CD4-positive, alpha-beta T cell (primary cell): Measurements from ENCODE around the gene LRRC75B. TPM values are rescaled to one million over a fixed set of nuclear protein-coding genes. Genes with fewer than 3 reads are reported as not detected.

Experiments used
- ATAC-seq: fragments of 200-7000 bp; cut with Tn5 transposase; one replicate; pipeline ENCODE4 v1.10.0; 2022; ENCODE audit warnings: mild to moderate bottlenecking; ENCODE audit not compliant: poor library complexity
- CTCF ChIA-PET: fragments of 350-600 bp; sonication (Branson Sonifier 250); formaldehyde crosslinking; loops from one replicate; lab custom pipeline; 2021; ENCODE audit warnings: antibody characterized with exemption, inconsistent platforms; lab: Charles Lee
- POLR2A ChIA-PET: fragments of 350-600 bp; sonication (Branson Sonifier 250); formaldehyde crosslinking; loops from one replicate; lab custom pipeline; 2021; ENCODE audit warnings: antibody characterized with exemption, inconsistent platforms; lab: Charles Lee
- DNase-seq, 14 experiments: peaks; one replicate each; pipeline ENCODE4 v3.0.0-alpha.2; 2013 to 2020; ENCODE audit warnings: mixed read lengths in 2 of 14
- H3K27ac ChIP-seq, 2 donors: one replicate each; pipeline versions ENCODE4 v1.5.1 to v1.7.0; 2013; ENCODE audit warnings: low read length in 2 of 2, low read depth in 1 of 2, mild to moderate bottlenecking in 1 of 2
- H3K27me3 ChIP-seq, 2 experiments: 1 replicate in 1 of 2; 2 replicates in 1 of 2; pipeline versions ENCODE4 v1.6.1 to v1.7.0; 2013; ENCODE audit warnings: low read length in 2 of 2, control low read depth in 1 of 2, mild to moderate bottlenecking in 1 of 2, moderate library complexity in 1 of 2; ENCODE audit not compliant: insufficient read depth in 2 of 2, control insufficient read depth in 1 of 2
- H3K36me3 ChIP-seq: one replicate; pipeline ENCODE4 v1.6.1; 2013; ENCODE audit warnings: low read length, control low read depth; ENCODE audit not compliant: insufficient read depth
- H3K4me1 ChIP-seq: one replicate; pipeline ENCODE4 v1.6.1; 2013; ENCODE audit warnings: low read length, control low read depth; ENCODE audit not compliant: insufficient read depth
- H3K4me3 ChIP-seq: one replicate; pipeline ENCODE4 v1.5.1; 2013; ENCODE audit warnings: mild to moderate bottlenecking, low read length, moderate library complexity
- H3K9me3 ChIP-seq, 2 experiments: 1 replicate in 1 of 2; 2 replicates in 1 of 2; pipeline versions ENCODE4 v1.6.1 to v1.7.0; 2013; ENCODE audit warnings: low read length in 2 of 2, mild to moderate bottlenecking in 2 of 2, control low read depth in 1 of 2, moderate library complexity in 1 of 2; ENCODE audit not compliant: control insufficient read depth in 1 of 2, insufficient read depth in 1 of 2
- H3K27ac Mint-ChIP-seq: one replicate; pipeline ENCODE4 v1.8.0; 2020; ENCODE audit warnings: mixed read lengths
- H3K27me3 Mint-ChIP-seq: one replicate; pipeline ENCODE4 v1.8.0; 2021; ENCODE audit warnings: mixed read lengths
- H3K36me3 Mint-ChIP-seq: one replicate; pipeline ENCODE4 v1.8.0; 2021; ENCODE audit warnings: low read depth, mixed read lengths
- H3K4me1 Mint-ChIP-seq: one replicate; pipeline ENCODE4 v1.8.0; 2021; ENCODE audit warnings: low read depth, mixed read lengths
- H3K4me3 Mint-ChIP-seq: one replicate; pipeline ENCODE4 v1.8.0; 2020; ENCODE audit warnings: mild to moderate bottlenecking, mixed read lengths
- H3K9me3 Mint-ChIP-seq: one replicate; pipeline ENCODE4 v1.8.0; 2020; ENCODE audit warnings: mixed read lengths
- CTCF ChIP-seq: fragments of 200-600 bp; IDR thresholded peaks from one replicate; pipeline ENCODE4 v1.8.0; 2022; ENCODE audit warnings: antibody characterized with exemption, mild to moderate bottlenecking
- intact Hi-C, 2 experiments: fragments of 100-400 bp; cut with DNase I in 1 of 2; cut with micrococcal nuclease in 1 of 2; formaldehyde crosslinking; loops; one replicate each; pipeline versions ENCODE4 v1.15.1 to v1.9.0; 2023 to 2025; cut with DNase I, micrococcal nuclease
- total RNA-seq, 174 experiments: library from RNA in 2 of 174; stranded (reverse) in 2 of 174; gene quantifications; one replicate each; pipeline ENCODE4 v1.2.3 and lab custom pipeline; 2021 to 2026

LRRC75B gene
- total RNA-seq, 2 experiments from 2014 or later = not detected

GRCh38 chr22:24583221-24584165 lies 9.4 kb downstream of the LRRC75B start:
- TF ChIP-seq CTCF = no peak
- CTCF ChIA-PET = no interaction called here

GRCh38 chr22:24582056-24582814 lies 10.6 kb downstream of the LRRC75B start:
- no peaks in the 10 kb centered on the region for H3K9me3 ChIP-seq
- no peak overlapping the region for H3K4me3 Mint-ChIP-seq
- POLR2A ChIA-PET = no interaction called here
- H3K36me3 ChIP-seq = no peaks in the 10 kb centered on the region
- H3K27ac ChIP-seq = no peak overlapping the region
- CTCF ChIA-PET = no interaction called here
- H3K4me1 Mint-ChIP-seq = no peaks in the 10 kb centered on the region
- H3K27me3 ChIP-seq = no peaks in the 10 kb centered on the region
- no peaks in the 10 kb centered on the region for H3K27me3 Mint-ChIP-seq
- ATAC-seq (no peak), DNase-seq (no peak)
- H3K4me3 ChIP-seq = no peak overlapping the region
- intact Hi-C loops = no loop called here
- no peaks in the 10 kb centered on the region for H3K4me1 ChIP-seq
- no peaks in the 10 kb centered on the region for H3K9me3 Mint-ChIP-seq
- H3K27ac Mint-ChIP-seq = no peak overlapping the region
- H3K36me3 Mint-ChIP-seq = peaks cover 3% of the 10 kb centered on the region
- no peak for TF ChIP-seq CTCF

More at GRCh38 chr22:24583221-24584165, 9.4 kb downstream of the LRRC75B start:
- no peaks in the 10 kb centered on the region for H3K27me3 ChIP-seq
- Mint-ChIP-seq H3K4me3 (no peak overlapping the region), H3K9me3 (no peaks in the 10 kb centered on the region), H3K4me1 (no peaks in the 10 kb centered on the region), H3K27me3 (no peaks in the 10 kb centered on the region), H3K27ac (no peak overlapping the region), H3K36me3 (no peaks in the 10 kb centered on the region)
- ATAC-seq = no peak
- H3K36me3 ChIP-seq = no peaks in the 10 kb centered on the region
- H3K4me3 ChIP-seq = no peak overlapping the region
- POLR2A ChIA-PET = no interaction called here
- no peak for DNase-seq
- intact Hi-C loops = no loop called here
- H3K9me3 ChIP-seq = no peaks in the 10 kb centered on the region
- no peaks in the 10 kb centered on the region for H3K4me1 ChIP-seq
- H3K27ac ChIP-seq = no peak overlapping the region

GRCh38 chr22:24580276-24580675 lies 12.6 kb downstream of the LRRC75B start:
- DNase-seq (no peak), ATAC-seq (no peak)
- intact Hi-C loops = no loop called here
- CTCF ChIA-PET = no interaction called here
- H3K4me1 Mint-ChIP-seq = no peaks in the 10 kb centered on the region
- H3K36me3 Mint-ChIP-seq = peaks cover 11% of the 10 kb centered on the region
- H3K27ac Mint-ChIP-seq = peak overlapping the region; percentile 40
- no peak for TF ChIP-seq CTCF
- no peaks in the 10 kb centered on the region for H3K9me3 Mint-ChIP-seq
- no peaks in the 10 kb centered on the region for H3K27me3 Mint-ChIP-seq
- Histone ChIP-seq H3K36me3 (peaks cover 5% of the 10 kb centered on the region), H3K4me3 (no peak overlapping the region), H3K27ac (no peak overlapping the region), H3K4me1 (no peaks in the 10 kb centered on the region), H3K9me3 (no peaks in the 10 kb centered on the region), H3K27me3 (no peaks in the 10 kb centered on the region)
- POLR2A ChIA-PET = no interaction called here
- no peak overlapping the region for H3K4me3 Mint-ChIP-seq
